GM23338 (cell line): ENCODE results near the gene STAC2.
"Not testable (repeated sequence)": the region's sequence is repeated elsewhere in the genome, so short reads cannot be mapped to it uniquely, and the experiment has no call there.

Experiments used
- CREB1 ChIP-seq: fragments of 250-450 bp; sonication (Bioruptor Pico); IDR thresholded peaks from 2 replicates; pipeline ENCODE4 v1.5.0; 2020; ENCODE audit warnings: low read depth, mild to moderate bottlenecking, moderate library complexity
- CTCF ChIP-seq, 2 experiments: fragments of 200-600 bp in 1 of 2; sonication (generic) in 1 of 2; conservative IDR thresholded peaks; 2 replicates each; pipeline versions ENCODE4 v1.5.1 to v1.6.1; 2016 to 2017; ENCODE audit warnings: antibody characterized with exemption in 2 of 2, low read depth in 2 of 2, mild to moderate bottlenecking in 2 of 2, moderate library complexity in 1 of 2
- ETS1 ChIP-seq: IDR thresholded peaks from 2 replicates; pipeline ENCODE4 v1.6.1; 2016; ENCODE audit warnings: antibody characterized with exemption
- EZH2 ChIP-seq: fragments of 200-600 bp; sonication (generic); IDR thresholded peaks from one replicate; pipeline ENCODE4 v1.8.0; 2017; ENCODE audit warnings: antibody characterized with exemption, mild to moderate bottlenecking, low read depth; ENCODE audit not compliant: unreplicated experiment
- EZH2phosphoT487 ChIP-seq: fragments of 200-600 bp; sonication (generic); IDR thresholded peaks from one replicate; pipeline ENCODE4 v1.8.1; 2018; ENCODE audit warnings: antibody characterized with exemption; ENCODE audit not compliant: unreplicated experiment
- JUNB ChIP-seq: IDR thresholded peaks from one replicate; pipeline ENCODE4 v1.6.1; 2016; ENCODE audit warnings: antibody characterized with exemption; ENCODE audit not compliant: unreplicated experiment
- NANOG ChIP-seq: IDR thresholded peaks from 2 replicates; pipeline ENCODE4 v1.6.1; 2016; ENCODE audit warnings: antibody characterized with exemption, borderline replicate concordance
- POLR2AphosphoS5 ChIP-seq: IDR thresholded peaks from 2 replicates; pipeline ENCODE4 v1.6.1; 2016; ENCODE audit warnings: antibody characterized with exemption, low read depth
- REST ChIP-seq: IDR thresholded peaks from one replicate; pipeline ENCODE4 v1.6.1; 2018; ENCODE audit warnings: antibody characterized with exemption; ENCODE audit not compliant: unreplicated experiment
- STAT1 ChIP-seq: IDR thresholded peaks from one replicate; pipeline ENCODE4 v1.6.1; 2016; ENCODE audit warnings: antibody characterized with exemption; ENCODE audit not compliant: unreplicated experiment
- ZNF331 ChIP-seq: fragments of 250-450 bp; sonication (Bioruptor Pico); IDR thresholded peaks from 2 replicates; pipeline ENCODE4 v1.5.0; 2020; ENCODE audit warnings: low read depth, mild to moderate bottlenecking, moderate library complexity
- ZNF462 ChIP-seq: fragments of 250-450 bp; sonication (Bioruptor Pico); IDR thresholded peaks from 2 replicates; pipeline ENCODE4 v1.5.0; 2020; ENCODE audit warnings: mild to moderate bottlenecking, moderate library complexity

- not testable (repeated sequence) for TF ChIP-seq CTCF (conservative IDR thresholded peaks at IDR 0.05; ENCODE audit: low read depth in 2 of 2); POLR2AphosphoS5; REST; EZH2phosphoT487; STAT1; EZH2; ZNF331 (CRISPR knock-in tag); ZNF462 (CRISPR knock-in tag); CREB1 (CRISPR knock-in tag); NANOG; ETS1; JUNB
Measured at GRCh38 chr17:39168503-39168902, 57.2 kb downstream of the STAC2 start.
